GM19043 (cell line): ENCODE results near the gene LENG9.

Experiments
- ATAC-seq: cut with Tn5 transposase; IDR thresholded peaks from one replicate; pipeline ENCODE4 v1.9.1; 2021; ENCODE audit warnings: low read depth; ENCODE audit not compliant: unreplicated experiment

The LENG9 gene

GRCh38 chr19:54424660-54425381, 38.8 kb downstream of the LENG9 start:
- ATAC-seq: no peak

GRCh38 chr19:54424201-54424600, 39.4 kb downstream of the LENG9 start:
- ATAC-seq: no peak

- ATAC-seq: no peak
Measured at GRCh38 chr19:54422136-54422535, 41.4 kb downstream of the LENG9 start.

GRCh38 chr19:54421521-54421920, 42.1 kb downstream of the LENG9 start:
- ATAC-seq: no peak

- ATAC-seq: no peak
Measured at GRCh38 chr19:54421169-54421516, 42.4 kb downstream of the LENG9 start.

GRCh38 chr19:54420383-54421168, 43.0 kb downstream of the LENG9 start:
- ATAC-seq: no peak

- no peak for ATAC-seq
Measured at GRCh38 chr19:54420068-54420382, 43.6 kb downstream of the LENG9 start.

- ATAC-seq: no peak
Measured at GRCh38 chr19:54418930-54419800, 44.4 kb downstream of the LENG9 start.

GRCh38 chr19:54418030-54418929, 45.3 kb downstream of the LENG9 start:
- no peak for ATAC-seq

GRCh38 chr19:54416695-54417491, 46.7 kb downstream of the LENG9 start:
- ATAC-seq: no peak

- no peak for ATAC-seq
Measured at GRCh38 chr19:54415901-54416673, 47.5 kb downstream of the LENG9 start.

- ATAC-seq: no peak
Measured at GRCh38 chr19:54415208-54415900, 48.2 kb downstream of the LENG9 start, which contains the start of gene TTYH1. TSS of gene TTYH1 (plus strand) at chr19:54415464. CDS start at chr19:54415553, 89 bp downstream.

GRCh38 chr19:54414156-54414555, 49.4 kb downstream of the LENG9 start:
- no peak for ATAC-seq

GRCh38 chr19:54412877-54413276, 50.7 kb downstream of the LENG9 start:
- no peak for ATAC-seq
